ENCODE results near the gene MTPN.

Gene MTPN, protein sequence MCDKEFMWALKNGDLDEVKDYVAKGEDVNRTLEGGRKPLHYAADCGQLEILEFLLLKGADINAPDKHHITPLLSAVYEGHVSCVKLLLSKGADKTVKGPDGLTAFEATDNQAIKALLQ

DNA sequence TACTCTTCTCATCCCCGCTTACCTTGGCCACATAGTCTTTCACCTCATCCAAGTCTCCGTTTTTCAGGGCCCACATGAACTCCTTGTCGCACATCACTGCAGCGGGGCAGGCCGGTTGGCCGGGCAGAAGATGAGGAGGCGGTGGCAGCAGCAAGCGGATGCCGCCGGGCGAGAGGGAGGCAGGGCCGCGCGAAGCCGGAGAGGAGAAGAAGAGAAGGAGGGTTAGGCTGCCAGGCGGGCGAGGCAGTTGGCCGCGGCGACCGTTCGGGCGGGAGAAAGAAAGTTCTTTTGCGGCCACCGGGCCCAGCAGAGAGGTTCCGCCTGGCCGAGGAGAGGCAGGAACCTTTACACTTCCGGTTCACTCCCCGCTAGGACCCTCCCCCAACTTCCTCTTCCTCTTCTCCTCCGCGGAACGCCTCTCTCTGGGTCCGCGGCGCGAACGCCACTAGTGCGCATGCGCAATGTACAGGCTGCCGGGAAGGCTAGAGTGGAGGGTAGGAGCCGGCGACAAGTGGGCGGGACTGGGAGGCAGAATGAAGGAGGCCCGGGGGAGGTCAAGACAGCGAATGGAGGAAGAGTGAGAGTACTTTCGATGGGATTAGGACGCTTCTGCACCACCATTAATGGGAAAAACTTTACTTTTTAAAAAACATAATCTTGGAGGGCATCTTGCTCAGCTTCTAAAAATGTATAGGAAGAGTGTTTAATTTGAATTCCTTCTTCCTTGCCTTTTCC, at the start of gene MTPN:
TSS of gene MTPN (minus strand) at position 353 of the 735 bp plus-strand sequence. CDS start at position 94, 259 bp downstream.
- Histone ChIP-seq H3K4me1 (ENCODE audit: control insufficient read depth, insufficient read depth, low read length) (peaks cover 12% of the 10 kb centered on the region), H3K27me3 (ENCODE audit: control insufficient read depth, insufficient read depth, low read length) (no peaks in the 10 kb centered on the region), H3K9ac (ENCODE audit: low read length) (peak within 1 kb of the TSS; percentile 84), H3K4me3 (ENCODE audit: low read length) (peak within 1 kb of the TSS; percentile 93), H3K36me3 (ENCODE audit: control insufficient read depth, insufficient read depth, low read length) (no peaks in the 10 kb centered on the region), H3K9me3 (ENCODE audit: control insufficient read depth, low read length) (no peaks in the 10 kb centered on the region)

DNA sequence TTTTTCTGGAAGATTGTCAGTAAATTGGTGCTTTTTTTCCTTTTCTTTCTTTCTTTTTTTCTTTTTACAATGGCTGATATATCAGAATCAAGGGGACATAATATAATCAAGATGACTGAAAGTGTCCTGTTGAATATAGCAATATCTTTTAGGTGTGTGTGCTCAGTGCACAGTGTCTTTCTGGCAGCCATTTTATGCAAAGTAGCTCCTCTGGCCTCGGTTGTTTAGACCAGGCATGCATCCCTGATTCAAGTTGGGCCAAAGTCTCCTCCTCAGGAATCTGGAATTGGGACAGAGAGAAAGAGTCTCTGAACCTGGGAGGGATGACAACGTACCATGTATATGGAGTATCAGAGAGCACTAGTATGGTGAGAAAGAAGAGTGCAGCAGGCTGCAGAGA, 49.0 kb upstream of the MTPN start:
- no peaks in the 10 kb centered on the region for H3K27me3 ChIP-seq (ENCODE audit: control insufficient read depth, insufficient read depth, low read length)
- H3K9ac ChIP-seq (ENCODE audit: low read length), result no peak overlapping the region
- H3K4me3 ChIP-seq (ENCODE audit: low read length), result no peak overlapping the region
- H3K4me1 ChIP-seq (ENCODE audit: control insufficient read depth, insufficient read depth, low read length), result no peaks in the 10 kb centered on the region
- no peaks in the 10 kb centered on the region for H3K9me3 ChIP-seq (ENCODE audit: control insufficient read depth, low read length)
- no peaks in the 10 kb centered on the region for H3K36me3 ChIP-seq (ENCODE audit: control insufficient read depth, insufficient read depth, low read length)

DNA sequence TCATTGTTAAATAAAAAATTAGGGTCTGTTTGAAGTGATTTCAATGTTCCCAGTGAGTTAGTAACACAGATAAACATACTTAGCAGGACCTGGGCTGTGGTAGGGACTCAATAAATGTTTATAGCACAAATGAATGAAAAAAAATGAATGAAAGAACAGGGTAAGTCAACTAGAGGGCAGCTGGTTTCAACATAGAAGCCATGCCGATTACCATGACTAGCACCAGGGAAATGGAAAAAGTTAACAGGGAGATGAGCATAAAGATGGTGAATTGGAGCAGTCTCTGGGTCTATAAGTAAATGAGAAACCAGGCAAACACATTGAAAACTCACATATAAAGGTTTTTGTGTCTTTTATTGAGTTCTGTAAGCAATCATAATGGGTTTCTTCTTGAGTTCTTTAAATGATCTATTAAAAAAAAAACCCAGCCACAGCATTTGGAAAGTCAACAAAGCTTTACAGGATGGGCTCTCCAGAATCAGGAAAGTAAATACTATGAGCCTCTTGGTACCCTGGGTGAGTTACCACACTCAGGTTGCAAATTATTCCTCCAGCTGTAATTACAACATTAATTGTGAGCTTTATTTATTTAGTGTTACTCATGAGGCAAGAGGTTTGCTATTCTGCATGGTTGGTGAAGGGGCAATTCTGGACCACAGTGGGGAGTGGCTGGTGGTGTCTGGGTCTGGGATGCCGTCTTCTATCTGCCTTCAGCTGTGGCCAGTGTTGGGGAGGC, 46.1 kb upstream of the MTPN start:
- no peak overlapping the region for H3K9ac ChIP-seq (ENCODE audit: low read length)
- H3K4me3 ChIP-seq (ENCODE audit: low read length), result no peak overlapping the region
- H3K36me3 ChIP-seq (ENCODE audit: control insufficient read depth, insufficient read depth, low read length), result no peaks in the 10 kb centered on the region
- no peaks in the 10 kb centered on the region for H3K9me3 ChIP-seq (ENCODE audit: control insufficient read depth, low read length)
- peaks cover 2% of the 10 kb centered on the region for H3K4me1 ChIP-seq (ENCODE audit: control insufficient read depth, insufficient read depth, low read length)
- no peaks in the 10 kb centered on the region for H3K27me3 ChIP-seq (ENCODE audit: control insufficient read depth, insufficient read depth, low read length)

DNA sequence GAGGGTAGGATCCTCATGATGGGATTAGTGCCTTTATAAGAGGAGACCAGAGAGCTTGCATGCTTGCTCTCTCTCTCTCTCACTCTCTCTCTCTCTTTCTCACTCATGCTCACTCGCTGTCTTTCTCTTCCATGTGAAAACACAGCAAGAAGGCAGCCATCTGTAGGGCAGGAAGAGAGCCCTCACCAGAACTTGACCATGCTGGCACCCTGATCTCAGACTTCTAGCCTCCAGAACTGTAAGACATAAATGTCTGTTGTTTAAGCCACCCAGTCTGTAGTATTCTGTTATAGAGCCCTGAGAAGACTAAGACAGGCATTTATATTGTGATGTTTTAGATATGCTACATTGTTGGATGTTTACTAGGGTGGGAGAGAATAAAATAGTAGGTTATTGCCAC, 43.4 kb upstream of the MTPN start:
- Histone ChIP-seq H3K4me3 (ENCODE audit: low read length) (no peak overlapping the region), H3K9me3 (ENCODE audit: control insufficient read depth, low read length) (no peaks in the 10 kb centered on the region), H3K4me1 (ENCODE audit: control insufficient read depth, insufficient read depth, low read length) (peaks cover 6% of the 10 kb centered on the region), H3K9ac (ENCODE audit: low read length) (no peak overlapping the region), H3K27me3 (ENCODE audit: control insufficient read depth, insufficient read depth, low read length) (no peaks in the 10 kb centered on the region), H3K36me3 (ENCODE audit: control insufficient read depth, insufficient read depth, low read length) (no peaks in the 10 kb centered on the region)

DNA sequence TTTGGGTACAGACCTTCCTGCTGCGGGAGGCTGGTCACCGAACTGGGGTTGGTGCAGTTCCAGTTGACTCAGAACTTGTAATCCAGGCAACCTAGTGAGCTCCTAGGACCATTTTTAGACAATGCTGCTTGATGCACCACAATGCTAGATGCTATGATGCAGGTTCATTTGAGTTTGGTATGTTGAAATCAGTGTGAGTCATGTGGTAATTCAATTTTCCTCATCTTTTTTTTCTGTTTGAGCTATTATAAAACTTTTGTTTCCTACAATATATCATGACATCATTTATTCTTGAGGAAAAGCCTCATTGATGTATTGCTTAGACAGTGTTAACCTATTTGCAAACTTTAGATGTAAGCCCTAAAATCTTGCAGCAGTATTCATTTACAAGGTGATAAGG, 40.9 kb upstream of the MTPN start:
- Histone ChIP-seq H3K4me1 (ENCODE audit: control insufficient read depth, insufficient read depth, low read length) (peaks cover 6% of the 10 kb centered on the region), H3K9ac (ENCODE audit: low read length) (no peak overlapping the region), H3K9me3 (ENCODE audit: control insufficient read depth, low read length) (no peaks in the 10 kb centered on the region), H3K4me3 (ENCODE audit: low read length) (no peak overlapping the region), H3K27me3 (ENCODE audit: control insufficient read depth, insufficient read depth, low read length) (no peaks in the 10 kb centered on the region), H3K36me3 (ENCODE audit: control insufficient read depth, insufficient read depth, low read length) (no peaks in the 10 kb centered on the region)

DNA sequence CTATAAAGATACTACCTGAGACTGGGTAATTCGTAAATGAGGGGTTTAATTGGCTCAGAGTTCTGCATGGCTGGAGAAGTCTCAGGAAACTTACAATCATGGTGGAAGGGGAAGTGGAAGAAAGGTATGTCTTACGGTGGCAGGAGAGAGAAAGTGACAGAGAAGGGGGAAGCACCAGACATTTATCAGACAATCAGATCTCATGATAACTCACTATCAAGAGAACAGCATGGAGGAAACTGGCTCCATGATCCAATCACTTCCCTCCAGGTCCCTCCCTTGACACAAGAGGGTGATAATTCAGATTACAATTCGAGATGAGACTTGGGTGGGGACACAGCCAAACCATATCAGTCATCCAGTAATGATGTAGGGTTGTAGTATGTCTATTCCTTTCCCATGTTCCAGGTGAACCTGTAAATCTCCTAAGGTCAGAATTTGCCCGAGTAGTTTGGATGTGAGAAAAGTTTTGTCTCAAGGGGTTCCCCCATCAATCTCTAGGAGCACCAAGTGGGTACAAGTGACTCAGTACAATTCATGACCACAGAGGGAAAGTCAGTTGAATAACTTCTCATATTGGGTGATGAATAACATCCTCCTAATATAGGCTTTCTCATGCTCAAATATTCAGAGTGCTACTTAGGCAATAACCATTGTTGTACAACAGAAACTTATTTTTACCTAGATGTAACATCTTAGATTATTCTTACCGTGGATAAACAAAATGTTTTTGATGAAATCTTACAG, 39.7 kb upstream of the MTPN start:
- Histone ChIP-seq H3K4me1 (ENCODE audit: control insufficient read depth, insufficient read depth, low read length) (peaks cover 6% of the 10 kb centered on the region), H3K9ac (ENCODE audit: low read length) (no peak overlapping the region), H3K9me3 (ENCODE audit: control insufficient read depth, low read length) (no peaks in the 10 kb centered on the region), H3K27me3 (ENCODE audit: control insufficient read depth, insufficient read depth, low read length) (no peaks in the 10 kb centered on the region), H3K36me3 (ENCODE audit: control insufficient read depth, insufficient read depth, low read length) (no peaks in the 10 kb centered on the region), H3K4me3 (ENCODE audit: low read length) (no peak overlapping the region)

DNA sequence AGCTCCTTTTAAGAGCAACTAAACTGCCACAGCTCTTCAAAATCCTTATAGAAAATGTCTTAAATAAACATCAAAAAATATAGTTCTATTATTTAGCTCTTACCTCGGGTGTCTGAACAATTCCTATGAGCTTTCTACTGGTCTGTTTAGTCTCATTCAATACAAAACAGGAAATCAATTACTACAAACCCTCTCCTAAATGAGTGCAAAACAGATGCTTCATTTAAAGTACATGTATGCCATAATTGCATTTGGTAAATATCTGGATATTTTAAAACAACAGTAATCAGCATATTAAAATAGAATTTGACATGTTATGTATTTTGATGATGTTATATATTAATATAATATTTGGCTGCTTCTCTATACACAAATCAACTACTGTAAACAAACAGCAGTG, 38.5 kb upstream of the MTPN start:
- no peaks in the 10 kb centered on the region for H3K9me3 ChIP-seq (ENCODE audit: control insufficient read depth, low read length)
- no peaks in the 10 kb centered on the region for H3K36me3 ChIP-seq (ENCODE audit: control insufficient read depth, insufficient read depth, low read length)
- no peak overlapping the region for H3K9ac ChIP-seq (ENCODE audit: low read length)
- H3K27me3 ChIP-seq (ENCODE audit: control insufficient read depth, insufficient read depth, low read length), result no peaks in the 10 kb centered on the region
- H3K4me3 ChIP-seq (ENCODE audit: low read length), result no peak overlapping the region
- peaks cover 6% of the 10 kb centered on the region for H3K4me1 ChIP-seq (ENCODE audit: control insufficient read depth, insufficient read depth, low read length)

DNA sequence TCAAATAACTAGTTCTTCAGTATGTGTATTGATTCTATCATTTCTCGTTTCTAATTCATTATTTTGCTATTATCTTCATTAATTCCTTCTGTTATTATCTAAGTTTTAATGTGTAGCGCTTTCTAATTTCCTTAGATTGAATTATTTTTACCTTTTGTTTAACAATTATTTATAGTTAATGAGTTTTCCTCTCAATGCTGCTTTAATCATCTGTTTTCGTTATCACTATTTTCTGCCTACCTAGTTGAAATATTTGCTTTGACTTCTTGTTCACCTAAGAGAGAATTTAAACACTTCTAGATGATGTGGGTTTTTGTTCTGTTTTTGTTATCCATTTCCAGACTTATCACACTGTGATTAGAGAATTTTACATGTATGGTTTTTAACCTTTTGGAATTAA, 37.5 kb upstream of the MTPN start:
- Histone ChIP-seq H3K4me3 (ENCODE audit: low read length) (no peak overlapping the region), H3K27me3 (ENCODE audit: control insufficient read depth, insufficient read depth, low read length) (no peaks in the 10 kb centered on the region), H3K9ac (ENCODE audit: low read length) (no peak overlapping the region), H3K9me3 (ENCODE audit: control insufficient read depth, low read length) (no peaks in the 10 kb centered on the region), H3K4me1 (ENCODE audit: control insufficient read depth, insufficient read depth, low read length) (peaks cover 6% of the 10 kb centered on the region), H3K36me3 (ENCODE audit: control insufficient read depth, insufficient read depth, low read length) (no peaks in the 10 kb centered on the region)

DNA sequence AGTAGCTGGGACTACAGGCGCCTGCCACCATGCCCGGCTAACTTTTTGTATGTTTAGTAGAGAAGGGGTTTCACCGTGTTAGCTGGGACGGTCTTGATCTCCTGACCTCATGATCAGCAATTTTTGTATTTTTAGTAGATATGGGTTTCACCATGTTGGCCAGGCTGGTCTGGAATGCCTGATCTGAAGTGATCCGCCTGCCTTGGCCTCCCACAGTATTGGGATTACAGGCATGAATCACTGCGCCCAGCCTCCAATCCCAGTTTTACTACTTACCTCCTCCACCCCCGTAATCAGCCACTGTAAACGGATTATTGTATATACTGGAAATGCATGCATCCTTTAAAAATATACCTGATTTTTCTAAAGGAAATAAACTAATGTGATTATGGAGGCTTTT, 35.1 kb upstream of the MTPN start:
- Histone ChIP-seq H3K4me3 (ENCODE audit: low read length) (no peak overlapping the region), H3K9me3 (ENCODE audit: control insufficient read depth, low read length) (no peaks in the 10 kb centered on the region), H3K9ac (ENCODE audit: low read length) (no peak overlapping the region), H3K4me1 (ENCODE audit: control insufficient read depth, insufficient read depth, low read length) (no peaks in the 10 kb centered on the region), H3K36me3 (ENCODE audit: control insufficient read depth, insufficient read depth, low read length) (no peaks in the 10 kb centered on the region), H3K27me3 (ENCODE audit: control insufficient read depth, insufficient read depth, low read length) (no peaks in the 10 kb centered on the region)

DNA sequence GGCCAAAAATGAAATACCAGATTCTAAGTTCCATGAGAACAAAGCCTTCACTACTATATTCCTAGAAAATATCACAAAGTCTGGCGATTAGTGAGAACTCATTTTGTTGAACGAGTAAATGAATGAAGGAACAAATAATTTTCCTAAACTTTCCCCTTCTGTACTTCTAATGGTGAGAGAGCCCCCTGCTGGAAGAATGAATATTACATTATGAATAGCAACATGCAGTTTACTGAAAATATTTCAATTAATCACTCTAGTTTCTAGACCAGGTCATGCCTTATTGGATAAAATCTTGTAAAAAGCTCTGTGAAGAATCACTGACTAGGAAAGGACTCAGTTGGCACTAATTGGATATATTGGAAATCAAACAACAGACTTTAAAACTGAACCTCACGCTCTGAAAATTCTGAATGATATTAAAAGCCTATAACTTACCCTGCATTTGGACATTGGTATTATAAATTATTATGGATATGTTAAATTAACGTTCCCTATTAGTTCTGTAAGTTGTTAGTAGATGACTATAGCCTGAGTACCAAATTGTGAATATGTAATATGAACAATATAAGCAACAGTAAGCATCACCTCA, 32.4 kb upstream of the MTPN start:
- Histone ChIP-seq H3K36me3 (ENCODE audit: control insufficient read depth, insufficient read depth, low read length) (no peaks in the 10 kb centered on the region), H3K4me1 (ENCODE audit: control insufficient read depth, insufficient read depth, low read length) (no peaks in the 10 kb centered on the region), H3K9me3 (ENCODE audit: control insufficient read depth, low read length) (no peaks in the 10 kb centered on the region), H3K4me3 (ENCODE audit: low read length) (no peak overlapping the region), H3K9ac (ENCODE audit: low read length) (no peak overlapping the region), H3K27me3 (ENCODE audit: control insufficient read depth, insufficient read depth, low read length) (no peaks in the 10 kb centered on the region)

DNA sequence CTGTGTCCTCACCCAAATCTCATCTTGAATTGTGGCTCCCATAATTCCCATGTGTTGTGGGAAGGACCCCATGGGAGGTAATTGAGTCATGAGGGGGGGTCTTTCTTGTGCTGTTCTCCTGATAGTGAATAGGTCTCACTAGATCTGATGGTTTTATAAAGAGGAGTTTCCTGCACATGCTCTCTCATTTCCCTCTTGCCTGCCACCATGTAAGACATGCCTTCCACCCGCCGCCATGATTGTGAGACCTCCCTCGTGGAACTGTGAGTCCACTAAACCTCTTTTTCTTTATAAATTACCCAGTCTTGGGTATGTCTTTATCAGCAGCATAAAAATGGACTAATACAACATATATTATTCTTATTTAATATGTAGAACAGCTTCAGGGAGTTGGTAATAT, 29.0 kb upstream of the MTPN start:
- Histone ChIP-seq H3K9me3 (ENCODE audit: control insufficient read depth, low read length) (no peaks in the 10 kb centered on the region), H3K4me3 (ENCODE audit: low read length) (no peak overlapping the region), H3K9ac (ENCODE audit: low read length) (no peak overlapping the region)

More for the DNA sequence above, 29.0 kb upstream of the MTPN start:
- Histone ChIP-seq H3K27me3 (ENCODE audit: control insufficient read depth, insufficient read depth, low read length) (no peaks in the 10 kb centered on the region), H3K36me3 (ENCODE audit: control insufficient read depth, insufficient read depth, low read length) (no peaks in the 10 kb centered on the region), H3K4me1 (ENCODE audit: control insufficient read depth, insufficient read depth, low read length) (no peaks in the 10 kb centered on the region)
